Measurements from ENCODE around the gene ALDH1A2.

ALDH1A2 gene

GRCh38 chr15:58063614-58064013, 1.9 kb downstream of the ALDH1A2 start:
- in situ Hi-C loops (cut with MboI; ENCODE audit: low sequenced_read_pairs), result loop anchor here (10.0 kb wide), 1 partner anchor 309 kb away; no protein-coding TSS in a partner anchor
- Histone ChIP-seq H3K27me3 (ENCODE audit: low read depth) (peaks cover 24% of the 10 kb centered on the region), H3K4me3 (no peak overlapping the region)

GRCh38 chr15:58062983-58063382, 2.5 kb downstream of the ALDH1A2 start:
- Histone ChIP-seq H3K9me3 (no peaks in the 10 kb centered on the region; the same call in 1 of the 2 replicates), H3K4me1 (peaks cover 18% of the 10 kb centered on the region), H3K27me3 (ENCODE audit: low read depth) (peaks cover 24% of the 10 kb centered on the region), H3K36me3 (replicated peaks) (no peaks in the 10 kb centered on the region), H3K4me3 (no peak overlapping the region)
- in situ Hi-C loops (cut with MboI; ENCODE audit: low sequenced_read_pairs), result loop anchor here (10.0 kb wide), 1 partner anchor 308 kb away; no protein-coding TSS in a partner anchor
- DNase-seq (ENCODE audit: low spot score in 2 of 2), result no peak

More at GRCh38 chr15:58063614-58064013, 1.9 kb downstream of the ALDH1A2 start:
- H3K36me3 ChIP-seq (replicated peaks), result no peaks in the 10 kb centered on the region
- H3K4me1 ChIP-seq, result peaks cover 18% of the 10 kb centered on the region
- no peak for DNase-seq (ENCODE audit: low spot score in 2 of 2)
- H3K9me3 ChIP-seq, result no peaks in the 10 kb centered on the region; the same call in 1 of the 2 replicates

DNA sequence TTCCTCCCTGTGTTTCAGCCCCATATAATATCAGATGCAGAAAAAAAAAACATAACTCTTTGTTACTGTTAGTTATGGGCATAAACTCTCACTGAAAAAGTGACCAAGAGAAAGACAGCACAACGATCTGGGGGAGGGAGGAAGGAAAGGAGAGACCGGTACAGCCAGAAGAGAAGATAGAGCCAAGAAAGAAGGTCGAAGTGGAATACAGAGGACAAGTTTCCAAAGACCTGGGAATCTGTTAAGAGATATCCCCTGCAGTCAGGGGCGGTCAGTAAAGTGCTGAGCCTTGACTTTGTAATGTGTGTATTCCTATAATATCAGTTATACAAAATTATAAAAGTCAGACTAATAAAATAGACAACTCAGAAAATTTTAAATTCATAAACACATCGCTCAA, 3.3 kb downstream of the ALDH1A2 start:
- Histone ChIP-seq H3K4me3 (no peak overlapping the region), H3K4me1 (peaks cover 26% of the 10 kb centered on the region), H3K27me3 (ENCODE audit: low read depth) (peaks cover 24% of the 10 kb centered on the region), H3K36me3 (replicated peaks) (no peaks in the 10 kb centered on the region), H3K9me3 (no peaks in the 10 kb centered on the region; the same call in 1 of the 2 replicates)
- no peak for DNase-seq (ENCODE audit: low spot score in 2 of 2)
- in situ Hi-C loops (cut with MboI; ENCODE audit: low sequenced_read_pairs), result loop anchor here (10.0 kb wide), 1 partner anchor 307 kb away; no protein-coding TSS in a partner anchor

- in situ Hi-C loops (cut with MboI; ENCODE audit: low sequenced_read_pairs), result loop anchor here (10.0 kb wide), 1 partner anchor 306 kb away; no protein-coding TSS in a partner anchor
- peaks cover 24% of the 10 kb centered on the region for H3K27me3 ChIP-seq (ENCODE audit: low read depth)
- no peak for DNase-seq (ENCODE audit: low spot score in 2 of 2)
- H3K9me3 ChIP-seq, result no peaks in the 10 kb centered on the region; the same call in 1 of the 2 replicates
- no peaks in the 10 kb centered on the region for H3K36me3 ChIP-seq (replicated peaks)
- peaks cover 26% of the 10 kb centered on the region for H3K4me1 ChIP-seq
- no peak overlapping the region for H3K4me3 ChIP-seq
Observed at GRCh38 chr15:58060575-58060974, 4.9 kb downstream of the ALDH1A2 start.

GRCh38 chr15:58058729-58059128, 6.8 kb downstream of the ALDH1A2 start:
- peaks cover 7% of the 10 kb centered on the region for H3K27me3 ChIP-seq (ENCODE audit: low read depth)
- H3K36me3 ChIP-seq (replicated peaks), result no peaks in the 10 kb centered on the region
- H3K9me3 ChIP-seq, result no peaks in the 10 kb centered on the region
- no peak overlapping the region for H3K4me3 ChIP-seq
- H3K4me1 ChIP-seq, result peaks cover 17% of the 10 kb centered on the region
- in situ Hi-C loops (cut with MboI; ENCODE audit: low sequenced_read_pairs), result no loop called here
- no peak for DNase-seq (ENCODE audit: low spot score in 2 of 2)

- Histone ChIP-seq H3K27me3 (ENCODE audit: low read depth) (peaks cover under 1% of the 10 kb centered on the region; the same call in 1 of the 2 replicates), H3K9me3 (no peaks in the 10 kb centered on the region), H3K36me3 (replicated peaks) (no peaks in the 10 kb centered on the region), H3K4me1 (peaks cover 11% of the 10 kb centered on the region), H3K4me3 (no peak overlapping the region)
- no peak for DNase-seq (ENCODE audit: low spot score in 2 of 2)
- in situ Hi-C loops (cut with MboI; ENCODE audit: low sequenced_read_pairs), result no loop called here
Observed at GRCh38 chr15:58058073-58058472, 7.4 kb downstream of the ALDH1A2 start.

GRCh38 chr15:58057559-58057958, 8.0 kb downstream of the ALDH1A2 start:
- in situ Hi-C loops (cut with MboI; ENCODE audit: low sequenced_read_pairs), result no loop called here
- H3K36me3 ChIP-seq (replicated peaks), result no peaks in the 10 kb centered on the region
- no peak overlapping the region for H3K4me3 ChIP-seq
- H3K9me3 ChIP-seq, result no peaks in the 10 kb centered on the region
- DNase-seq (ENCODE audit: low spot score in 2 of 2), result peak in 1 of 2 experiments; percentile 24
- H3K27me3 ChIP-seq (ENCODE audit: low read depth), result no peaks in the 10 kb centered on the region
- peaks cover 8% of the 10 kb centered on the region; the same call in 1 of the 2 replicates for H3K4me1 ChIP-seq

DNA sequence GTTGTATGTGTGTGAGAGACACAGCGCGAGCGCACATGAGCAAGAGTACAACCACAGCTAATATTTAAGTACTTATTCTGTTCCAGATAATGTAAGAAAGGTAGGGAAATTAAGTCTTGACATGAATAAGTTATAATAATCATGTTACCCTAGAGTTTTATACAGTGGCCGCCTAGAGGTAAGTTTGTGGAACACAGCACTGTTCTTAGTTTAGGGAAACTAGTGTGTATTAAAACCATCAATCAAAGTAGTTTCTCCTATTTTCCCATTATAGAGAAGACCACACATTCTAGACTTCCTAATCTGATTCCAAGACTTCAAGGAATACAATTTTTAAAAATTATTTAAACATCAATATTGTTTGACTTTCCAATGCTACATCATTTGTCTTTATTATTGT, 9.5 kb downstream of the ALDH1A2 start:
- Histone ChIP-seq H3K36me3 (replicated peaks) (no peaks in the 10 kb centered on the region), H3K4me1 (peaks cover 20% of the 10 kb centered on the region), H3K9me3 (no peaks in the 10 kb centered on the region), H3K27me3 (ENCODE audit: low read depth) (no peaks in the 10 kb centered on the region), H3K4me3 (no peak overlapping the region)
- in situ Hi-C loops (cut with MboI; ENCODE audit: low sequenced_read_pairs), result no loop called here
- no peak for DNase-seq (ENCODE audit: low spot score in 2 of 2)

DNA sequence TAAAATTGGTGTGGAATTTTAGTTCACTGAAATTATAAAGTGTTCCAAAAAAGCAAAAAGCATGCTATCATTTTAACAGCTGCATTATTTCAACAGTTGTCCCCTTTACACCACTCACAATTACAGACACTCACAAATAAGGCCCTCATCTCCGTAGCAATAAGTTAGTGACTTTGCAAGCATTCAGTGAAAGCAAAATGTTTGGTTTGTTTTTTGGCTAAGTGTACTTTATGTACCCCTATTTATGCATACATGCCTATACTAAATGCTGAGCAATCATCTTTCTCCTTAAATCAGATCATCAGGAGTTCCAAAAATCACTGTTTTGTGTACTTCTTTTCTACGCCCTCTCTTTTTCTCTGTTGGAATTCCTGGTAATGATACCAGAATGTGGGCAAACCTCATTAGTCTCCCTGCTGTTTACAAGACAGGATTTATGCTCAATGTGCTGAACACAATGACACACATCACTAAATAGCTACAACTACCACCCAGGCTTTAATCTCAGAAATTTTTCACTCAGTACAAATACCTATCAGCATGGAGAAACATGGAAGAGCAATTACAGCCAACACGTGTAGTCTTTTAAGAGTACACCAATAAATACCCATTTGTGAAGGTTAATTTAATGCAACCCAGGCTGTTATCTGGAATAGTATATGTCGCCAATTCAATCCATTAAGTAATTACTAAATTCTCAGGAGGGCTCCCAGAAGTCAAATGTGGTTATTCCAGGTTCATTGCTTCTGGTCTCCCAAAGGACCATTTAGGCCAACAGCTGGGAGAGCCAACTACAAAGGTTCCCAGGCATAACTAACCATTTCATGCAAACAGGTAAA, 12.0 kb downstream of the ALDH1A2 start:
- Histone ChIP-seq H3K36me3 (replicated peaks) (no peaks in the 10 kb centered on the region), H3K9me3 (no peaks in the 10 kb centered on the region), H3K4me1 (peaks cover 41% of the 10 kb centered on the region), H3K27me3 (ENCODE audit: low read depth) (no peaks in the 10 kb centered on the region), H3K4me3 (no peak overlapping the region)
- in situ Hi-C loops (cut with MboI; ENCODE audit: low sequenced_read_pairs), result no loop called here
- DNase-seq (ENCODE audit: low spot score in 2 of 2), result no peak

DNA sequence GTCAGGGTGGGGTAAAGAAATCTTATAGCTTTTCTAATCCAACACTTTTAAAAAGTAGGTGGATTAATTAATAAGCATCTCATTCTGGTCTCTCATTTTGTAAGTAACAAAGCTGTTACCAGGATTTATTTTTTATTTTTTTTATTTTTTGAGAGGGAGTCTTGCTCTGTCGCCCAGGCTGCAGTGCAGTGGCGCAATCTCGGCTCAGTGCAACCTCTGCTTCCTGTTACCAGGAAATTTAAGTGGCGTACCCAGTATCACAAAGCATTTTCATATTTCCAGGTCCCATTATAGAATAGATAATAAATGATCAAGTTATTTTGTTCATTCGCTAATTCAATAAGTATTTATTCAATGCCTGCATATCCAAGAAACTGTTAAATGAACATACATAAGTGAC, 13.2 kb downstream of the ALDH1A2 start:
- no peaks in the 10 kb centered on the region for H3K36me3 ChIP-seq (replicated peaks)
- H3K4me3 ChIP-seq, result no peak overlapping the region
- H3K9me3 ChIP-seq, result no peaks in the 10 kb centered on the region
- in situ Hi-C loops (cut with MboI; ENCODE audit: low sequenced_read_pairs), result no loop called here
- H3K27me3 ChIP-seq (ENCODE audit: low read depth), result no peaks in the 10 kb centered on the region
- no peak for DNase-seq (ENCODE audit: low spot score in 2 of 2)
- H3K4me1 ChIP-seq, result peaks cover 35% of the 10 kb centered on the region

DNA sequence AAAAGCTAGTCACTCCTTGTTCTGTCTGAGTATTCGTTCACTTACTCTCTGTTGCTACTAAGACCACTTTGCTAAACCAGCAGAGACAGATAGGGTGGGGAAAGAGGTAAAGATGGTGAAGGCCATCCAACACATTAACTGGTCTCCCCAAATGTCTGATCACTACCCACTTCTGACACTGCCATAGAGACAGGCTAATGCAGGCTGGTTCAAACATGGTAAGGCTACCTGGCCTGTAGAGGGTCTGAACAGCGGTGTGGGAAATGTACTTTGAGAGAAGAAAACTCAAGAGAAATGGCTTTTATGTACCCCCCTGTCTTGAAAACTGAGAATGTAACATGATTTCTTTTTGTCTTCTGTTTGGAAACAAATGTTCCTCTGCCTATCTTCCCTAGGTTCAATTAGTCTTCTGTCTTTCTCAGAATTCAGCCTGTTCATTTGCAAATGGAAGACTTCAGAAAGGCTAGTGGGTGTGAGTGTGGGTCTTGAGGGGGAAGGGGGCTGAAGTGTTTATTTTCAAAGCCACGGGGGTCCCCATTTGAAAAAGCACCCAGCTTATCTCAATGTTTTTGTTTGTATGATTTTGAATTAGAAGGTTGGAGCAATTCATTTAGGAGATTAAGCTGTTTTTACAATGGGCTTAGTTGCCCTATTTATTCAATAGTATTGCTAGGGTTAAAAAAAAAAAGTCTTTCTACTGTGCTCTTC, 15.8 kb downstream of the ALDH1A2 start:
- no peaks in the 10 kb centered on the region; the same call in 1 of the 2 replicates for H3K27me3 ChIP-seq (ENCODE audit: low read depth)
- no peaks in the 10 kb centered on the region for H3K36me3 ChIP-seq (replicated peaks)
- in situ Hi-C loops (cut with MboI; ENCODE audit: low sequenced_read_pairs), result no loop called here
- DNase-seq (ENCODE audit: low spot score in 2 of 2), result peak; percentile 57 to 71
- no peak overlapping the region for H3K4me3 ChIP-seq
- no peaks in the 10 kb centered on the region for H3K9me3 ChIP-seq
- peaks cover 37% of the 10 kb centered on the region for H3K4me1 ChIP-seq

GRCh38 chr15:58048261-58048660, 17.2 kb downstream of the ALDH1A2 start:
- in situ Hi-C loops (cut with MboI; ENCODE audit: low sequenced_read_pairs), result no loop called here
- no peak for DNase-seq (ENCODE audit: low spot score in 2 of 2)
- Histone ChIP-seq H3K36me3 (replicated peaks) (no peaks in the 10 kb centered on the region), H3K4me1 (peaks cover 37% of the 10 kb centered on the region), H3K4me3 (no peak overlapping the region), H3K27me3 (ENCODE audit: low read depth) (no peaks in the 10 kb centered on the region; the same call in 1 of the 2 replicates), H3K9me3 (no peaks in the 10 kb centered on the region)

- Histone ChIP-seq H3K4me3 (no peak overlapping the region), H3K27me3 (ENCODE audit: low read depth) (no peaks in the 10 kb centered on the region; the same call in 1 of the 2 replicates), H3K9me3 (no peaks in the 10 kb centered on the region), H3K36me3 (replicated peaks) (no peaks in the 10 kb centered on the region), H3K4me1 (peaks cover 35% of the 10 kb centered on the region)
- DNase-seq (ENCODE audit: low spot score in 2 of 2), result no peak
- in situ Hi-C loops (cut with MboI; ENCODE audit: low sequenced_read_pairs), result no loop called here
Observed at GRCh38 chr15:58047149-58047548, 18.4 kb downstream of the ALDH1A2 start.

GRCh38 chr15:58046467-58046866, 19.0 kb downstream of the ALDH1A2 start:
- Histone ChIP-seq H3K36me3 (replicated peaks) (no peaks in the 10 kb centered on the region), H3K9me3 (no peaks in the 10 kb centered on the region), H3K27me3 (ENCODE audit: low read depth) (no peaks in the 10 kb centered on the region; the same call in 1 of the 2 replicates), H3K4me1 (peaks cover 29% of the 10 kb centered on the region), H3K4me3 (no peak overlapping the region)
- no peak for DNase-seq (ENCODE audit: low spot score in 2 of 2)
- in situ Hi-C loops (cut with MboI; ENCODE audit: low sequenced_read_pairs), result no loop called here
